Muscle of leg (tissue), 11 donors: ENCODE data around the gene BCAP31. TPM values are rescaled to one million over a fixed set of nuclear protein-coding genes. Genes with fewer than 3 reads are reported as not detected.
"Not testable (repeated sequence)": the region's sequence is repeated elsewhere in the genome, so short reads cannot be mapped to it uniquely, and the experiment has no call there.

Source experiments
- DNase-seq: peaks from one replicate; pipeline ENCODE4 v3.0.0; 2013
- H3K27ac ChIP-seq: one replicate; pipeline ENCODE4 v1.5.1; 2013; ENCODE audit warnings: mild to moderate bottlenecking, low read length, control low read depth
- H3K27me3 ChIP-seq: one replicate; pipeline ENCODE4 v1.6.1; 2013; ENCODE audit warnings: low read length; ENCODE audit not compliant: control insufficient read depth, insufficient read depth
- H3K36me3 ChIP-seq: one replicate; pipeline ENCODE4 v1.6.1; 2013; ENCODE audit warnings: low read length; ENCODE audit not compliant: control insufficient read depth, insufficient read depth
- H3K4me1 ChIP-seq: one replicate; pipeline ENCODE4 v1.6.1; 2013; ENCODE audit warnings: low read length; ENCODE audit not compliant: control insufficient read depth, insufficient read depth
- H3K4me3 ChIP-seq: one replicate; pipeline ENCODE4 v1.5.1; 2013; ENCODE audit warnings: low read length, control low read depth
- H3K9me3 ChIP-seq: replicated peaks from 2 replicates; pipeline ENCODE4 v1.6.1; 2013; ENCODE audit warnings: low read depth, low read length; ENCODE audit not compliant: control insufficient read depth
- WGBS: methylation state at CpG from one replicate; pipeline ENCODE4 v1.1.5; 2013; ENCODE audit warnings: missing lambda C conversion rate; ENCODE audit not compliant: insufficient coverage; 5-methylcytosine and 5-hydroxymethylcytosine counted together
- polyA plus RNA-seq, 8 donors: library from polyadenylated mRNA; unstranded; fragments of 120-200 nt; gene quantifications; one replicate each; pipeline versions ENCODE4 v1.2.1 to v1.2.3, GENCODE V29; 2013; ENCODE audit warnings: inconsistent platforms in 1 of 8, low replicate concordance in 1 of 8; ENCODE audit not compliant: insufficient read length in 8 of 8, insufficient read depth in 1 of 8
- total RNA-seq: library from RNA; stranded (reverse); fragments of 120-200 nt; gene quantifications from one replicate; pipeline ENCODE4 v1.2.4, GENCODE V29; 2013

The BCAP31 gene
- total and polyA plus RNA-seq, 9 donors: 51.8 to 90.1 (median 76.8) TPM

GRCh38 chrX:153743468-153744209, 19.5 kb upstream of the BCAP31 start:
- not testable (repeated sequence) for H3K27me3 ChIP-seq, H3K27ac ChIP-seq, DNase-seq, H3K4me3 ChIP-seq, H3K9me3 ChIP-seq, H3K36me3 ChIP-seq
- 33% methylated on average over 8 of the region's 35 CpGs for WGBS
- H3K4me1 ChIP-seq: peaks cover 16% of the 10 kb centered on the region

GRCh38 chrX:153742796-153743467, 18.7 kb upstream of the BCAP31 start:
- H3K9me3 ChIP-seq, H3K4me3 ChIP-seq, H3K27me3 ChIP-seq, DNase-seq, H3K36me3 ChIP-seq, H3K27ac ChIP-seq: not testable (repeated sequence)
- peaks cover 16% of the 10 kb centered on the region for H3K4me1 ChIP-seq
- WGBS: 75% methylated on average over 6 of the region's 32 CpGs

- DNase-seq, H3K36me3 ChIP-seq, H3K4me3 ChIP-seq, H3K9me3 ChIP-seq, H3K27ac ChIP-seq, H3K27me3 ChIP-seq: not testable (repeated sequence)
- peaks cover 16% of the 10 kb centered on the region for H3K4me1 ChIP-seq
- WGBS: 96% methylated on average over 12 of the region's 14 CpGs
These were observed 17.9 kb upstream of the BCAP31 start for GRCh38 chrX:153742111-153742510.

- H3K4me1 ChIP-seq: peaks cover 19% of the 10 kb centered on the region
- WGBS: 88% methylated on average over 10 of the region's 14 CpGs
- H3K27me3 ChIP-seq: no peaks in the 10 kb centered on the region
- H3K9me3 ChIP-seq: no peaks in the 10 kb centered on the region
- no peak overlapping the region for H3K4me3 ChIP-seq
- H3K27ac ChIP-seq: no peak overlapping the region
- H3K36me3 ChIP-seq: no peaks in the 10 kb centered on the region
- DNase-seq: no peak
These were observed 17.3 kb upstream of the BCAP31 start for GRCh38 chrX:153741446-153741845.

GRCh38 chrX:153740631-153741222, 16.5 kb upstream of the BCAP31 start:
- Histone ChIP-seq H3K27ac (no peak overlapping the region), H3K4me3 (no peak overlapping the region), H3K27me3 (no peaks in the 10 kb centered on the region), H3K4me1 (peaks cover 20% of the 10 kb centered on the region), H3K36me3 (no peaks in the 10 kb centered on the region), H3K9me3 (no peaks in the 10 kb centered on the region)
- WGBS: 85% methylated on average over 13 of the region's 16 CpGs
- DNase-seq: no peak

GRCh38 chrX:153739754-153740486, 15.7 kb upstream of the BCAP31 start:
- no peak for DNase-seq
- 80% methylated on average over 20 of the region's 29 CpGs for WGBS
- Histone ChIP-seq H3K4me3 (no peak overlapping the region), H3K27me3 (no peaks in the 10 kb centered on the region), H3K4me1 (peaks cover 20% of the 10 kb centered on the region), H3K27ac (no peak overlapping the region), H3K9me3 (peaks cover 1% of the 10 kb centered on the region), H3K36me3 (peaks cover 3% of the 10 kb centered on the region)

- peaks cover 6% of the 10 kb centered on the region for H3K4me1 ChIP-seq
- 87% methylated on average over 25 of the region's 27 CpGs for WGBS
- peaks cover 3% of the 10 kb centered on the region for H3K36me3 ChIP-seq
- H3K27ac ChIP-seq: no peak overlapping the region
- no peak for DNase-seq
- H3K4me3 ChIP-seq: no peak overlapping the region
- no peaks in the 10 kb centered on the region for H3K27me3 ChIP-seq
- H3K9me3 ChIP-seq: peaks cover 2% of the 10 kb centered on the region
These were observed 13.9 kb upstream of the BCAP31 start for GRCh38 chrX:153738056-153738605.

- WGBS: 74% methylated on average over 8 of the region's 15 CpGs
- Histone ChIP-seq H3K27ac (no peak overlapping the region), H3K4me1 (peaks cover 4% of the 10 kb centered on the region), H3K9me3 (peaks cover 2% of the 10 kb centered on the region), H3K4me3 (no peak overlapping the region), H3K27me3 (no peaks in the 10 kb centered on the region), H3K36me3 (peaks cover 3% of the 10 kb centered on the region)
- DNase-seq: no peak
These were observed 12.8 kb upstream of the BCAP31 start for GRCh38 chrX:153736871-153737441.

GRCh38 chrX:153736071-153736820, 12.1 kb upstream of the BCAP31 start:
- Histone ChIP-seq H3K36me3 (peaks cover 3% of the 10 kb centered on the region), H3K9me3 (peaks cover 2% of the 10 kb centered on the region), H3K4me3 (no peak overlapping the region), H3K27me3 (no peaks in the 10 kb centered on the region), H3K4me1 (peaks cover 4% of the 10 kb centered on the region), H3K27ac (no peak overlapping the region)
- WGBS: 80% methylated on average over 23 of the region's 30 CpGs
- no peak for DNase-seq
